Keratinocyte (primary cell): ENCODE data around the gene SMYD2. TPM values are rescaled to one million over a fixed set of nuclear protein-coding genes. Genes with fewer than 3 reads are reported as not detected.

Experiments used
- DNase-seq: peaks from one replicate; pipeline ENCODE4 v3.0.0-alpha.2; 2011; ENCODE audit warnings: low read depth, missing footprints, low spot score
- FAIRE-seq: peaks from 2 replicates; lab custom pipeline; 2011; peaks lifted over from hg19 to GRCh38; lab: Jason Lieb, UNC
- H2AFZ ChIP-seq: 2 replicates; pipeline ENCODE4 v1.6.0; 2012; ENCODE audit warnings: low read length, control low read depth, inconsistent platforms; ENCODE audit not compliant: control insufficient read depth
- H3K27ac ChIP-seq: 2 replicates; pipeline ENCODE4 v1.5.1; 2011; ENCODE audit warnings: low read length; ENCODE audit not compliant: control insufficient read depth, insufficient read depth
- H3K27me3 ChIP-seq: 3 replicates; pipeline ENCODE4 v1.6.0; 2011; ENCODE audit warnings: low read length; ENCODE audit not compliant: control insufficient read depth, insufficient read depth; ENCODE audit errors: extremely low read depth
- H3K36me3 ChIP-seq, 2 experiments: 2 replicates in 1 of 2; 3 replicates in 1 of 2; pipeline ENCODE4 v1.5.1; 2011; ENCODE audit warnings: low read length in 2 of 2, mild to moderate bottlenecking in 1 of 2; ENCODE audit not compliant: control insufficient read depth in 2 of 2, insufficient read depth in 2 of 2; ENCODE audit errors: extremely low read depth in 1 of 2
- H3K4me1 ChIP-seq: 3 replicates; pipeline ENCODE4 v1.5.1; 2011; ENCODE audit warnings: low read length; ENCODE audit not compliant: control insufficient read depth, insufficient read depth; ENCODE audit errors: extremely low read depth
- H3K4me2 ChIP-seq: 3 replicates; pipeline ENCODE4 v1.6.0; 2011; ENCODE audit warnings: low read depth, low read length; ENCODE audit not compliant: control insufficient read depth, insufficient read depth; ENCODE audit errors: extremely low read depth
- H3K4me3 ChIP-seq, 3 experiments: fragments of 200-600 bp in 1 of 3; sonication (generic) in 1 of 3; 2 replicates in 2 of 3; 3 replicates in 1 of 3; pipeline ENCODE4 v1.5.1; 2011 to 2016; ENCODE audit warnings: low read length in 3 of 3, mild to moderate bottlenecking in 3 of 3, control low read depth in 2 of 3, inconsistent platforms in 1 of 3, low read depth in 1 of 3, mixed read lengths in 1 of 3, mixed run types in 1 of 3, moderate library complexity in 1 of 3; ENCODE audit not compliant: control insufficient read depth in 2 of 3, insufficient read depth in 2 of 3; ENCODE audit errors: extremely low read depth in 1 of 3
- H3K79me2 ChIP-seq: 2 replicates; pipeline ENCODE4 v1.6.0; 2012; ENCODE audit warnings: low read length; ENCODE audit not compliant: control insufficient read depth, insufficient read depth
- H3K9ac ChIP-seq: 3 replicates; pipeline ENCODE4 v1.6.0; 2011; ENCODE audit warnings: low read length; ENCODE audit not compliant: control insufficient read depth, insufficient read depth; ENCODE audit errors: extremely low read depth
- H3K9me1 ChIP-seq: 3 replicates; pipeline ENCODE4 v1.6.0; 2011; ENCODE audit warnings: low read length; ENCODE audit not compliant: control insufficient read depth, insufficient read depth; ENCODE audit errors: extremely low read depth
- H3K9me3 ChIP-seq: 2 replicates; pipeline ENCODE4 v1.5.1; 2012; ENCODE audit warnings: low read depth, low read length; ENCODE audit not compliant: control insufficient read depth
- H4K20me1 ChIP-seq: 3 replicates; pipeline ENCODE4 v1.6.0; 2011; ENCODE audit warnings: low read length; ENCODE audit not compliant: control insufficient read depth, insufficient read depth; ENCODE audit errors: extremely low read depth
- EZH2 ChIP-seq: IDR thresholded peaks from one replicate; pipeline ENCODE4 v1.6.1; 2012; ENCODE audit warnings: inconsistent platforms, mild to moderate bottlenecking, low read length, moderate library complexity
- dilution Hi-C: fragments of 300-500 bp; cut with MboI; formaldehyde crosslinking; loops from one replicate; pipeline ENCODE4 v1.7.0; 2020; ENCODE audit warnings: low sequenced_read_pairs; ENCODE audit not compliant: extremely low pct_ligation_motif_present
- polyA plus RNA-seq, 5 experiments: library from polyadenylated mRNA; depleted of rRNA in 3 of 5; stranded (reverse) in 3 of 5; stranded (forward) in 1 of 5; unstranded in 1 of 5; fragments of >200 nt; gene quantifications; 1 replicate in 1 of 5; 2 replicates in 3 of 5; 3 replicates in 1 of 5; pipeline versions ENCODE4 v1.2.1 to v1.2.3, GENCODE V29; 2011 to 2012; ENCODE audit warnings: missing spikeins in 2 of 5, low read depth in 1 of 5, low replicate concordance in 1 of 5
- TF ChIP-seq, protein P1 (sequence below), 3 experiments: IDR thresholded peaks in 1 of 3; conservative IDR thresholded peaks in 1 of 3; optimal IDR thresholded peaks in 1 of 3; 2 replicates in 2 of 3; 3 replicates in 1 of 3; pipeline versions ENCODE3 to v1.5.1; 2011; ENCODE audit warnings: low read length in 3 of 3, mild to moderate bottlenecking in 3 of 3, moderate library complexity in 2 of 3, control low read depth in 1 of 3, inconsistent platforms in 1 of 3; ENCODE audit not compliant: insufficient read depth in 2 of 3; ENCODE audit errors: extremely low read depth in 1 of 3

SMYD2 gene
- polyA plus RNA-seq, 1 donor (not counting 4 experiments of a cell fraction or from before 2014, with no cell fraction given), result 75.5 TPM

DNA sequence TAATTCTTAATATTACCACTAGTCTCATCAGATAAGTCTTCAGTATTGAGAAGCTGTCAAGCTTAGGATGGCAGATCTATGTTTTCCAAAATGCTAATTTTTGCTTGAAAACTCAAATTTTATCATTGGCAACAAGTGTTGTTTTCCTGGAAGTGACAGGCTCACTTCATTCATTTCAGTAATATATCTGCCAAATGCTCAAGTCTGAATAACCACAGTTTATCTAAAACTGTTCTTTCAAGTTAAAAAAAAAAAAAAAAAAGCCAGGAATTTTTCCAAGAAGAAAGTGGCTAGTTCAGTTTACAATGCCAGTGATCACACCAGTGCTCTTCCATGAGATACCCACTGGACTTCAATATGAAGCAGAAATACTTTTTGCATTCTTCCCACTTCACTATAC, 20.6 kb downstream of the SMYD2 start:
- no peaks in the 10 kb centered on the region for H4K20me1 ChIP-seq
- no peaks in the 10 kb centered on the region for H3K9me1 ChIP-seq
- DNase-seq (no peak), FAIRE-seq (no peak)
- dilution Hi-C loops, result no loop called here
- H3K27ac ChIP-seq, result no peak overlapping the region
- no peak overlapping the region for H3K9ac ChIP-seq
- H3K4me1 ChIP-seq, result no peaks in the 10 kb centered on the region
- TF ChIP-seq EZH2, result no peak
- TF ChIP-seq, protein P1, sequence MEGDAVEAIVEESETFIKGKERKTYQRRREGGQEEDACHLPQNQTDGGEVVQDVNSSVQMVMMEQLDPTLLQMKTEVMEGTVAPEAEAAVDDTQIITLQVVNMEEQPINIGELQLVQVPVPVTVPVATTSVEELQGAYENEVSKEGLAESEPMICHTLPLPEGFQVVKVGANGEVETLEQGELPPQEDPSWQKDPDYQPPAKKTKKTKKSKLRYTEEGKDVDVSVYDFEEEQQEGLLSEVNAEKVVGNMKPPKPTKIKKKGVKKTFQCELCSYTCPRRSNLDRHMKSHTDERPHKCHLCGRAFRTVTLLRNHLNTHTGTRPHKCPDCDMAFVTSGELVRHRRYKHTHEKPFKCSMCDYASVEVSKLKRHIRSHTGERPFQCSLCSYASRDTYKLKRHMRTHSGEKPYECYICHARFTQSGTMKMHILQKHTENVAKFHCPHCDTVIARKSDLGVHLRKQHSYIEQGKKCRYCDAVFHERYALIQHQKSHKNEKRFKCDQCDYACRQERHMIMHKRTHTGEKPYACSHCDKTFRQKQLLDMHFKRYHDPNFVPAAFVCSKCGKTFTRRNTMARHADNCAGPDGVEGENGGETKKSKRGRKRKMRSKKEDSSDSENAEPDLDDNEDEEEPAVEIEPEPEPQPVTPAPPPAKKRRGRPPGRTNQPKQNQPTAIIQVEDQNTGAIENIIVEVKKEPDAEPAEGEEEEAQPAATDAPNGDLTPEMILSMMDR (optimal IDR thresholded peaks at IDR 0.05 in 1 of 3, IDR thresholded peaks at IDR 0.05 in 1 of 3, conservative IDR thresholded peaks at IDR 0.05 in 1 of 3; ENCODE audit: extremely low read depth in 1 of 3, insufficient read depth in 2 of 3, low read length in 3 of 3), result no peak
- no peaks in the 10 kb centered on the region for H3K9me3 ChIP-seq
- H2AFZ ChIP-seq, result no peak overlapping the region
- no peaks in the 10 kb centered on the region for H3K27me3 ChIP-seq
- peaks cover 14% of the 10 kb centered on the region for H3K79me2 ChIP-seq
- H3K4me3 ChIP-seq, result no peak overlapping the region
- H3K36me3 ChIP-seq, result peaks cover under 1 to 4% of the 10 kb centered on the region in 2 experiments
- no peak overlapping the region for H3K4me2 ChIP-seq

DNA sequence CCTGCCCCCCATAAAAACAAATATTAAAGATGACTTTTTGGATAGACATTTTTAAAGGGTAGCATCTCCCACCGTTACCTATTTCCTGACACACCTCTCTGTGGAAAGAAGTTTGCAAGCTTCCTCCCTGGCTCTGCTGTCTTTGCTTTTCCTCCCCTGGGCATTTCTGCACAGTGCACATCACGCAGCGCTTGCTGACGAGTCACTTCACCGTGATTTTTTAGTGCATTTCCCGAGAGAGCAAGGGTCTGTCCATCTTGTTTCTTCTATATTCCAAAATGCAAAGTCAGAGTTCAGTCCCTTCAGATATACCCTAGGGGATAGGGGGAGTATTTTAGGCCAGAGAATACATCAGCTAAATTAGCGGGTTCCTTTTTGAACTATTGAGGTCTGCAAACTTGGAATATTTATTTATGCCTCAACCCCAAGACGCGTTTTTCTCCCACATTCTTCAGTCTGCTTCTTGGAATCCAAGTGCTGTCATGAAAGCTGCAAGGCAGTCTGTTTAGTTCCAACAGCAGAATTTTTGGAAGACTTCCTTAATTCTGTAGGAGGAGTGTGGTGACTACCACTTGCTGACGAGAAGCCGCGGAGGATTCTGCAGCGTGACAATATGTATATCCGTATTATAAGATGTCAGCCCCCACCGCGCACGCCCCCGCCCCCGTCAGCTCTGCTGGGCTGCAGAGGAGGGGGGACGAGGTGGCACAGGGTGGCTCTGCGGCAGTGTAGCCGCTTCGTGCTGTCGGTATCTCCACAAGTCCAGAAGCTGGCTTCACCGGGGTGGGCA, 22.4 kb downstream of the SMYD2 start:
- Histone ChIP-seq H3K9me1 (no peaks in the 10 kb centered on the region), H3K79me2 (peaks cover 12% of the 10 kb centered on the region), H4K20me1 (no peaks in the 10 kb centered on the region), H3K27ac (no peak overlapping the region), H3K9ac (no peak overlapping the region), H3K36me3 (peaks cover 3 to 4% of the 10 kb centered on the region in 2 experiments), H3K4me1 (no peaks in the 10 kb centered on the region), H3K27me3 (no peaks in the 10 kb centered on the region), H3K9me3 (no peaks in the 10 kb centered on the region), H2AFZ (no peak overlapping the region), H3K4me3 (no peak overlapping the region), H3K4me2 (no peak overlapping the region)
- FAIRE-seq (no peak), DNase-seq (no peak)
- TF ChIP-seq, protein P1 (optimal IDR thresholded peaks at IDR 0.05 in 1 of 3, IDR thresholded peaks at IDR 0.05 in 1 of 3, conservative IDR thresholded peaks at IDR 0.05 in 1 of 3; ENCODE audit: extremely low read depth in 1 of 3, insufficient read depth in 2 of 3, low read length in 3 of 3), result no peak
- no peak for TF ChIP-seq EZH2
- dilution Hi-C loops, result no loop called here
